HEK293 (cell line): ENCODE results near the gene IL10RA.

Source experiments
- CTCF ChIA-PET: fragments of 350-600 bp; formaldehyde crosslinking; extraction: SDS; loops from one replicate; lab custom pipeline; 2021; ENCODE audit warnings: antibody characterized with exemption; lab: Yijun Ruan, JAX
- POLR2A ChIA-PET: fragments of 300-600 bp; formaldehyde crosslinking; extraction: SDS; loops from one replicate; lab custom pipeline; 2020; ENCODE audit warnings: antibody characterized with exemption, inconsistent platforms; lab: Yijun Ruan, JAX
- H3K27ac ChIP-seq: fragments of 200-500 bp; sonication (Bioruptor generic); 2 replicates; pipeline ENCODE4 v1.5.1; 2014; ENCODE audit warnings: low read depth, low read length, control low read depth, inconsistent platforms; ENCODE audit errors: extremely low read depth
- H3K36me3 ChIP-seq, 2 experiments: fragments of 200-500 bp in 1 of 2; sonication (Bioruptor generic) in 1 of 2; 1 replicate in 1 of 2; 2 replicates in 1 of 2; pipeline ENCODE4 v1.5.1; 2014 to 2017; ENCODE audit warnings: inconsistent platforms in 2 of 2, low read length in 2 of 2; ENCODE audit not compliant: control insufficient read depth in 2 of 2, insufficient read depth in 1 of 2
- H3K4me1 ChIP-seq: fragments of 200-500 bp; sonication (Bioruptor generic); 2 replicates; pipeline ENCODE4 v1.5.1; 2014; ENCODE audit warnings: mild to moderate bottlenecking, low read length, inconsistent platforms; ENCODE audit not compliant: control insufficient read depth, insufficient read depth
- H3K4me3 ChIP-seq: 2 replicates; pipeline ENCODE4 v1.5.1; 2011; ENCODE audit warnings: low read depth, mild to moderate bottlenecking, control low read depth, low read length, moderate library complexity
- H3K9me3 ChIP-seq: fragments of 200-500 bp; sonication (Bioruptor generic); 2 replicates; pipeline ENCODE4 v1.5.1; 2014; ENCODE audit warnings: low read depth, low read length, inconsistent platforms; ENCODE audit not compliant: control insufficient read depth, insufficient read depth
- BCL6B ChIP-seq: fragments of 450-650 bp; formaldehyde crosslinking; IDR thresholded peaks from 2 replicates; pipeline ENCODE4 v1.5.1; 2017; ENCODE audit warnings: missing biosample characterization, missing genetic modification characterization
- HOXC10 ChIP-seq: sonication (generic); formaldehyde crosslinking; IDR thresholded peaks from 2 replicates; pipeline ENCODE4 v1.8.1; 2023; ENCODE audit warnings: mild to moderate bottlenecking, missing genetic modification reagents
- KLF1 ChIP-seq: fragments of 450-650 bp; formaldehyde crosslinking; IDR thresholded peaks from 2 replicates; pipeline ENCODE4 v1.5.1; 2016; ENCODE audit warnings: missing biosample characterization, missing genetic modification characterization
- PRDM2 ChIP-seq: fragments of 450-650 bp; formaldehyde crosslinking; IDR thresholded peaks from 2 replicates; pipeline ENCODE4 v1.5.1; 2016; ENCODE audit warnings: missing biosample characterization, missing genetic modification characterization, borderline replicate concordance
- SP3 ChIP-seq: fragments of 450-650 bp; formaldehyde crosslinking; IDR thresholded peaks from 2 replicates; pipeline ENCODE4 v1.5.1; 2016; ENCODE audit warnings: missing biosample characterization, missing genetic modification characterization
- ZBTB21 ChIP-seq: fragments of 450-650 bp; formaldehyde crosslinking; IDR thresholded peaks from 2 replicates; pipeline ENCODE4 v1.5.1; 2017; ENCODE audit warnings: missing biosample characterization, missing genetic modification characterization
- ZNF16 ChIP-seq: fragments of 450-650 bp; formaldehyde crosslinking; IDR thresholded peaks from 2 replicates; pipeline ENCODE4 v1.5.1; 2016; ENCODE audit warnings: low read depth, missing biosample characterization, missing genetic modification characterization
- ZNF174 ChIP-seq: fragments of 450-650 bp; formaldehyde crosslinking; IDR thresholded peaks from 2 replicates; pipeline ENCODE4 v1.5.0; 2017; ENCODE audit warnings: missing biosample characterization, mild to moderate bottlenecking, missing genetic modification characterization
- ZNF280C ChIP-seq: fragments of 450-650 bp; formaldehyde crosslinking; IDR thresholded peaks from 2 replicates; pipeline ENCODE4 v1.5.1; 2016; ENCODE audit warnings: missing biosample characterization, missing genetic modification characterization
- ZNF423 ChIP-seq: fragments of 450-650 bp; formaldehyde crosslinking; IDR thresholded peaks from 2 replicates; pipeline ENCODE4 v1.5.1; 2016; ENCODE audit warnings: missing biosample characterization, missing genetic modification characterization
- ZNF560 ChIP-seq: fragments of 450-650 bp; formaldehyde crosslinking; IDR thresholded peaks from 2 replicates; pipeline ENCODE4 v1.5.1; 2017; ENCODE audit warnings: missing biosample characterization, missing genetic modification characterization, borderline replicate concordance
- ZNF623 ChIP-seq: fragments of 450-650 bp; formaldehyde crosslinking; IDR thresholded peaks from 2 replicates; pipeline ENCODE4 v1.5.1; 2016; ENCODE audit warnings: missing biosample characterization, missing genetic modification characterization
- ZNF626 ChIP-seq: fragments of 450-650 bp; sonication (Bioruptor Pico); formaldehyde crosslinking; IDR thresholded peaks from 2 replicates; pipeline ENCODE4 v1.5.1; 2018; ENCODE audit warnings: missing biosample characterization, missing genetic modification characterization, inconsistent platforms
- ZNF707 ChIP-seq: fragments of 450-650 bp; formaldehyde crosslinking; IDR thresholded peaks from 2 replicates; pipeline ENCODE4 v1.5.1; 2016; ENCODE audit warnings: missing biosample characterization, missing genetic modification characterization
- ZNF768 ChIP-seq: fragments of 450-650 bp; formaldehyde crosslinking; IDR thresholded peaks from 2 replicates; pipeline ENCODE4 v1.5.1; 2018; ENCODE audit warnings: missing biosample characterization, mild to moderate bottlenecking, missing genetic modification characterization

Gene IL10RA

GRCh38 chr11:117958949-117959348 is 27.2 kb upstream of the IL10RA start (continued):
- no peak for TF ChIP-seq PRDM2 (tag by site-specific recombination)
- TF ChIP-seq ZBTB21, result no peak

- Histone ChIP-seq H3K27ac (no peak overlapping the region), H3K9me3 (no peaks in the 10 kb centered on the region), H3K4me3 (no peak overlapping the region), H3K36me3 (no peaks in the 10 kb centered on the region), H3K4me1 (no peaks in the 10 kb centered on the region)
- POLR2A ChIA-PET, result no interaction called here
- CTCF ChIA-PET, result interaction anchor here (0.8 to 2.2 kb wide), 4 partner anchors 13 to 733 kb away, joined by 3 to 8 read pairs (median 4); no protein-coding TSS in a partner anchor
- TF ChIP-seq ZNF16 (tag by site-specific recombination) (no peak), ZNF560 (tag by site-specific recombination) (no peak), ZNF626 (tag by site-specific recombination) (no peak), ZNF423 (tag by site-specific recombination) (no peak), KLF1 (no peak), ZNF174 (no peak), HOXC10 (CRISPR knock-in tag) (no peak), BCL6B (tag by site-specific recombination) (no peak), ZNF768 (tag by site-specific recombination) (no peak), ZNF623 (tag by site-specific recombination) (no peak), ZNF707 (tag by site-specific recombination) (no peak), ZNF280C (tag by site-specific recombination) (no peak), SP3 (tag by site-specific recombination) (no peak)
Measured at GRCh38 chr11:117959438-117960149, 26.6 kb upstream of the IL10RA start.
